Ovary (tissue), 9 donors: ENCODE measurements around the gene NOA1. TPM values are rescaled to one million over a fixed set of nuclear protein-coding genes. Genes with fewer than 3 reads are reported as not detected.

Experiments used
- DNase-seq, 5 donors: peaks; one replicate each; pipeline ENCODE4 v3.0.0-alpha.2; 2019 to 2020
- H3K27ac ChIP-seq, 2 donors: fragments of 200-600 bp; one replicate each; pipeline versions ENCODE4 v1.5.1 to v1.8.0; 2019 to 2022
- H3K27me3 ChIP-seq: fragments of 200-600 bp; one replicate; pipeline ENCODE4 v1.8.0; 2022
- H3K36me3 ChIP-seq: fragments of 200-600 bp; sonication (generic); one replicate; pipeline ENCODE4 v1.5.1; 2019
- H3K4me1 ChIP-seq: one replicate; pipeline ENCODE4 v1.8.1; 2013; ENCODE audit warnings: mild to moderate bottlenecking, moderate library complexity; ENCODE audit not compliant: insufficient read depth
- H3K4me3 ChIP-seq: fragments of 200-600 bp; sonication (generic); one replicate; pipeline ENCODE4 v1.5.1; 2017
- H3K9me3 ChIP-seq, 2 donors: fragments of 200-600 bp in 1 of 2; sonication (generic) in 1 of 2; one replicate each; pipeline versions ENCODE4 v1.5.1 to v1.8.1; 2013 to 2019; ENCODE audit warnings: mild to moderate bottlenecking in 1 of 2, moderate library complexity in 1 of 2
- EP300 ChIP-seq: sonication (generic); formaldehyde crosslinking; IDR thresholded peaks from one replicate; pipeline ENCODE4 v1.6.1; 2017; ENCODE audit warnings: antibody characterized with exemption
- POLR2A ChIP-seq: fragments of 450-650 bp; IDR thresholded peaks from one replicate; pipeline ENCODE4 v1.6.1; 2017; ENCODE audit warnings: antibody characterized with exemption, mild to moderate bottlenecking, moderate library complexity
- WGBS, 3 donors: extraction: QIAGEN DNeasy Blood & Tissue Kit in 1 of 3; methylation state at CpG; one replicate each; pipeline versions ENCODE4 v1.1.5 to v1.1.7; 2013 to 2017; 5-methylcytosine and 5-hydroxymethylcytosine counted together
- intact Hi-C, 4 donors: fragments of 100-400 bp; cut with DNase I; formaldehyde crosslinking; loops; one replicate each; pipeline versions ENCODE4 v1.11.0 to v1.15.1; 2022 to 2023
- polyA plus RNA-seq, 2 donors: library from polyadenylated mRNA; stranded (reverse); fragments of 200-250 nt in 1 of 2; fragments of 350-450 nt in 1 of 2; fragmentation: Illumina TruSeq in 1 of 2; extraction: RNeasy Lipid Tissue Mini Kit (QIAGEN cat#74804) in 1 of 2; gene quantifications; one replicate each; pipeline ENCODE4 v1.2.3, GENCODE V29; 2013 to 2014
- total RNA-seq, 7 donors: library from RNA; depleted of rRNA in 2 of 7; stranded (reverse); fragments of >200 nt in 2 of 7; fragmentation: NEBNext Ultra II Directional in 3 of 7; extraction: Animal tissue kit (Norgen Biotek cat#: 25700) in 3 of 7; gene quantifications; one replicate each; pipeline versions ENCODE4 v1.1.0 to v1.2.4, GENCODE V29; 2016 to 2023
- TF ChIP-seq, protein P1 (sequence below), 3 donors: fragments of 450-650 bp in 2 of 3; fragments of 200-600 bp in 1 of 3; IDR thresholded peaks; one replicate each; pipeline versions ENCODE4 v1.5.1 to v1.8.0; 2016 to 2022; ENCODE audit warnings: antibody characterized with exemption in 3 of 3, mild to moderate bottlenecking in 1 of 3
- donor health status: DM: no; HTN: no; CAD: no; lungs with moderate emphysema.
- donor health status: DM: no; HTN: no; CAD: no.
- donor health status: Bipolar disorder and iron deficiency.
- donor health status: DM: yes; HTN: yes; CAD: no.
- donor health status: DM: no; HTN: no; CAD: no.
- donor health status: DM: yes; HTN: yes; CAD: no.

NOA1 gene
- total and polyA plus RNA-seq, 9 donors = 12.6 to 21.5 (median 18.5) TPM

GRCh38 chr4:56958111-56958517, 19.3 kb downstream of the NOA1 start:
- DNase-seq = peak; percentile 69 to 84 (median 71)
- Histone ChIP-seq H3K27ac (no peak overlapping the region), H3K4me3 (no peak overlapping the region), H3K27me3 (no peaks in the 10 kb centered on the region), H3K36me3 (no peaks in the 10 kb centered on the region), H3K4me1 (peaks cover 1% of the 10 kb centered on the region), H3K9me3 (no peaks in the 10 kb centered on the region)
- intact Hi-C loops = no loop called here
- TF ChIP-seq POLR2A (no peak), EP300 (no peak)
- TF ChIP-seq, protein P1, sequence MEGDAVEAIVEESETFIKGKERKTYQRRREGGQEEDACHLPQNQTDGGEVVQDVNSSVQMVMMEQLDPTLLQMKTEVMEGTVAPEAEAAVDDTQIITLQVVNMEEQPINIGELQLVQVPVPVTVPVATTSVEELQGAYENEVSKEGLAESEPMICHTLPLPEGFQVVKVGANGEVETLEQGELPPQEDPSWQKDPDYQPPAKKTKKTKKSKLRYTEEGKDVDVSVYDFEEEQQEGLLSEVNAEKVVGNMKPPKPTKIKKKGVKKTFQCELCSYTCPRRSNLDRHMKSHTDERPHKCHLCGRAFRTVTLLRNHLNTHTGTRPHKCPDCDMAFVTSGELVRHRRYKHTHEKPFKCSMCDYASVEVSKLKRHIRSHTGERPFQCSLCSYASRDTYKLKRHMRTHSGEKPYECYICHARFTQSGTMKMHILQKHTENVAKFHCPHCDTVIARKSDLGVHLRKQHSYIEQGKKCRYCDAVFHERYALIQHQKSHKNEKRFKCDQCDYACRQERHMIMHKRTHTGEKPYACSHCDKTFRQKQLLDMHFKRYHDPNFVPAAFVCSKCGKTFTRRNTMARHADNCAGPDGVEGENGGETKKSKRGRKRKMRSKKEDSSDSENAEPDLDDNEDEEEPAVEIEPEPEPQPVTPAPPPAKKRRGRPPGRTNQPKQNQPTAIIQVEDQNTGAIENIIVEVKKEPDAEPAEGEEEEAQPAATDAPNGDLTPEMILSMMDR (IDR thresholded peaks at IDR 0.05) = no peak
- 4 to 9% (median 6%) methylated on average over 7 of the region's 7 CpGs for WGBS, 3 donors

GRCh38 chr4:56953680-56954520, 23.5 kb downstream of the NOA1 start:
- TF ChIP-seq, protein P1 (IDR thresholded peaks at IDR 0.05) = no peak
- TF ChIP-seq EP300 (no peak), POLR2A (no peak)
- DNase-seq = no peak
- no peaks in the 10 kb centered on the region for H3K9me3 ChIP-seq
- H3K36me3 ChIP-seq = no peaks in the 10 kb centered on the region
- 90 to 91% (median 91%) methylated on average over 9 of the region's 9 CpGs for WGBS, 3 donors
- intact Hi-C loops = no loop called here
- no peak overlapping the region for H3K27ac ChIP-seq
- H3K4me1 ChIP-seq = peaks cover 1% of the 10 kb centered on the region
- H3K27me3 ChIP-seq = no peaks in the 10 kb centered on the region
- no peak overlapping the region for H3K4me3 ChIP-seq

- WGBS, 3 donors = 61 to 74% (median 67%) methylated on average over 3 of the region's 3 CpGs
- Histone ChIP-seq H3K27me3 (no peaks in the 10 kb centered on the region), H3K4me3 (no peak overlapping the region), H3K9me3 (no peaks in the 10 kb centered on the region), H3K36me3 (no peaks in the 10 kb centered on the region), H3K27ac (no peak overlapping the region), H3K4me1 (no peaks in the 10 kb centered on the region)
- no peak for DNase-seq
- TF ChIP-seq, protein P1 (IDR thresholded peaks at IDR 0.05) = no peak
- TF ChIP-seq POLR2A = no peak
- no peak for TF ChIP-seq EP300
- intact Hi-C loops = no loop called here
These were observed 36.0 kb downstream of the NOA1 start for GRCh38 chr4:56941403-56941802.

GRCh38 chr4:56940971-56941370, 36.4 kb downstream of the NOA1 start:
- no peaks in the 10 kb centered on the region for H3K4me1 ChIP-seq
- no peaks in the 10 kb centered on the region for H3K36me3 ChIP-seq
- intact Hi-C loops = no loop called here
- no peak overlapping the region for H3K27ac ChIP-seq
- no peak for DNase-seq
- H3K4me3 ChIP-seq = no peak overlapping the region
- no peak for TF ChIP-seq POLR2A
- TF ChIP-seq, protein P1 (IDR thresholded peaks at IDR 0.05) = no peak
- TF ChIP-seq EP300 = no peak
- no peaks in the 10 kb centered on the region for H3K27me3 ChIP-seq
- no peaks in the 10 kb centered on the region for H3K9me3 ChIP-seq
